Testis (tissue), 3 donors: ENCODE results near the gene DDHD1. TPM values are rescaled to one million over a fixed set of nuclear protein-coding genes. Genes with fewer than 3 reads are reported as not detected.

Experiments
- DNase-seq: peaks from one replicate; pipeline ENCODE4 v3.0.0-alpha.2; 2019
- H3K27ac ChIP-seq, 2 donors: fragments of 200-600 bp; sonication (generic); one replicate each; pipeline ENCODE4 v1.5.1; 2019
- H3K27me3 ChIP-seq: fragments of 200-600 bp; sonication (generic); one replicate; pipeline ENCODE4 v1.5.1; 2019
- H3K36me3 ChIP-seq: fragments of 200-600 bp; sonication (generic); one replicate; pipeline ENCODE4 v1.5.1; 2017; ENCODE audit warnings: low read depth; ENCODE audit errors: missing control alignments
- H3K4me1 ChIP-seq: fragments of 200-600 bp; sonication (generic); one replicate; pipeline ENCODE4 v1.5.1; 2019
- H3K4me3 ChIP-seq, 2 donors: fragments of 200-600 bp; sonication (generic); one replicate each; pipeline ENCODE4 v1.5.1; 2017 to 2019
- H3K9me3 ChIP-seq: fragments of 200-600 bp; sonication (generic); one replicate; pipeline ENCODE4 v1.5.1; 2017
- POLR2A ChIP-seq: fragments of 450-650 bp; IDR thresholded peaks from one replicate; pipeline ENCODE4 v1.6.1; 2017; ENCODE audit warnings: antibody characterized with exemption, mild to moderate bottlenecking, moderate library complexity
- WGBS, 2 donors: methylation state at CpG; one replicate each; pipeline ENCODE4 v1.1.5; 2018; 5-methylcytosine and 5-hydroxymethylcytosine counted together
- intact Hi-C: fragments of 100-400 bp; cut with DNase I; formaldehyde crosslinking; loops from one replicate; pipeline ENCODE4 v1.15.1; 2023; ENCODE audit warnings: low total_unique reads
- polyA plus RNA-seq: library from polyadenylated mRNA; stranded (reverse); fragments of 350-450 nt; fragmentation: Illumina TruSeq; extraction: RNeasy Lipid Tissue Mini Kit (QIAGEN cat#74804); gene quantifications from one replicate; pipeline ENCODE4 v1.2.3, GENCODE V29; 2014; ENCODE audit warnings: low read depth, low replicate concordance; ENCODE audit not compliant: insufficient read depth
- total RNA-seq, 2 donors: library from RNA; depleted of rRNA; stranded (reverse); fragments of >200 nt; gene quantifications; one replicate each; pipeline ENCODE4 v1.2.3, GENCODE V29; 2016
- TF ChIP-seq, protein P1 (sequence below), 3 experiments: fragments of 450-650 bp in 2 of 3; fragments of 200-600 bp in 1 of 3; sonication (generic) in 1 of 3; IDR thresholded peaks; one replicate each; pipeline ENCODE4 v1.5.1; 2016 to 2019; ENCODE audit warnings: antibody characterized with exemption in 3 of 3, mild to moderate bottlenecking in 2 of 3, moderate library complexity in 1 of 3

Gene DDHD1
- total and polyA plus RNA-seq, 3 donors from 2014 or later, result 41.6 to 76.2 (median 72.7) TPM

DNA sequence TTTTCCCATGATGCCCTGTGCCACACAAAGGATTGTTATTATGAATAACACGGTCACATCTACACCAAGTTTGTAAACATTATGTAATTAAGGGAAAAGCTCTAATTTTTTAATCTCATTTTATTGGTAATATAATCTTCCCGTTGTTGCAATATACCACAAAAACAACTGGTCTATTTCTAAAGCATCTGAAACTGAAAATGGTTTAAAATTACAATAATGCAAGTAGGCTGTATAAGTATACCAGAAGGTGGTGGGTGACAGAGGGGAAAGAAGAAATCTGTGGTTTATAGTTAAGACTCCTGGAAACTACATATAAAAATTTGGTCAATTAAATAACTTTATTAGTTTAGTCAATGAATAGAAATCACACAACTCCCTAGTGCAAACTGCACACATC is 5.2 kb downstream of the DDHD1 start:
- peaks cover 10% of the 10 kb centered on the region for H3K4me1 ChIP-seq
- H3K36me3 ChIP-seq, result no peaks in the 10 kb centered on the region
- H3K9me3 ChIP-seq, result no peaks in the 10 kb centered on the region
- H3K27ac ChIP-seq, result no peak overlapping the region
- TF ChIP-seq POLR2A, result no peak
- TF ChIP-seq, protein P1, sequence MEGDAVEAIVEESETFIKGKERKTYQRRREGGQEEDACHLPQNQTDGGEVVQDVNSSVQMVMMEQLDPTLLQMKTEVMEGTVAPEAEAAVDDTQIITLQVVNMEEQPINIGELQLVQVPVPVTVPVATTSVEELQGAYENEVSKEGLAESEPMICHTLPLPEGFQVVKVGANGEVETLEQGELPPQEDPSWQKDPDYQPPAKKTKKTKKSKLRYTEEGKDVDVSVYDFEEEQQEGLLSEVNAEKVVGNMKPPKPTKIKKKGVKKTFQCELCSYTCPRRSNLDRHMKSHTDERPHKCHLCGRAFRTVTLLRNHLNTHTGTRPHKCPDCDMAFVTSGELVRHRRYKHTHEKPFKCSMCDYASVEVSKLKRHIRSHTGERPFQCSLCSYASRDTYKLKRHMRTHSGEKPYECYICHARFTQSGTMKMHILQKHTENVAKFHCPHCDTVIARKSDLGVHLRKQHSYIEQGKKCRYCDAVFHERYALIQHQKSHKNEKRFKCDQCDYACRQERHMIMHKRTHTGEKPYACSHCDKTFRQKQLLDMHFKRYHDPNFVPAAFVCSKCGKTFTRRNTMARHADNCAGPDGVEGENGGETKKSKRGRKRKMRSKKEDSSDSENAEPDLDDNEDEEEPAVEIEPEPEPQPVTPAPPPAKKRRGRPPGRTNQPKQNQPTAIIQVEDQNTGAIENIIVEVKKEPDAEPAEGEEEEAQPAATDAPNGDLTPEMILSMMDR (IDR thresholded peaks at IDR 0.05), result no peak
- no peaks in the 10 kb centered on the region for H3K27me3 ChIP-seq
- intact Hi-C loops, result no loop called here
- 89 to 94% methylated on average over 2 of the region's 2 CpGs for WGBS, 2 donors
- H3K4me3 ChIP-seq, result no peak overlapping the region
- no peak for DNase-seq

DNA sequence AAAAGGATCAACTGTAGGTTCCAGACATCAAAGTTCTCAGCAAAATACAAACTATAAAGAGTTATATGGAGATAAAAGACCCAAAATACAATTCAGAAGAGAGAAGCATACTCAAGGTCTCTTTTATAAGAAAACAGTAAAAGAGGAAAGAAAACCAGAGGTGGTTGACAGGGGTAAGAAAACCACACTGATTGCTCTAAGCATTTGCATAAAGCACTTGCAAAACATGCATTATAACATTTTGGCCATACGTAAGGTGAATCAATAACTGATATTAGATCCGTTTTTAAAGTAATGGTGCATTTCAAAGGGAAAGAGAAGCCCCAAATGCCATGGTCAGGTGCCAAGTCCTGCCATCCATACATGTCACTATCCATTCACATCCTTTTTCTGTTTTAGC is 5.9 kb downstream of the DDHD1 start:
- DNase-seq, result no peak

DNA sequence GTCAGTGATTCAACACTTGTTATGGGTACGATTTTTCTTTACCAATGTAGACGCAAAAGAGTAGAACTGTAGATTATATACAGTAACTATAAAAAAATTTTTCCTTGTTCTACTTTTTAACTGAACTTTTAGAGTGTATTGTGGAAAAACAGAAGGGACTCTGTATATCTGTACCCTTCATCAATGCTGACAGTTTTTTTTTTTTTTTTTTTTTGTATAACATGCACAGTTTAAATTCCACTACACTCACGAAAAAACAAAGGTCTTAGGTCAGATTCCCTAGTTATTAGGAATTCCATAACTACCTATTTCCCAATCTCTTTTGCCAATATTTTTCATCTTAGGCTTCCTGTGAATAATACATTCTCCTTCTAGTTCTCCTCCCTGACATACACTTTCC is 6.4 kb downstream of the DDHD1 start:
- WGBS, 2 donors, result 77 to 80% methylated on average over 3 of the region's 3 CpGs

More for the DNA sequence above, 5.9 kb downstream of the DDHD1 start:
- peaks cover 10% of the 10 kb centered on the region for H3K4me1 ChIP-seq
- no peaks in the 10 kb centered on the region for H3K9me3 ChIP-seq
- H3K27me3 ChIP-seq, result no peaks in the 10 kb centered on the region
- intact Hi-C loops, result no loop called here
- H3K36me3 ChIP-seq, result no peaks in the 10 kb centered on the region
- H3K27ac ChIP-seq, result no peak overlapping the region
- TF ChIP-seq POLR2A, result no peak
- TF ChIP-seq, protein P1 (IDR thresholded peaks at IDR 0.05), result no peak
- no peak overlapping the region for H3K4me3 ChIP-seq
- 77 to 90% methylated on average over 2 of the region's 2 CpGs for WGBS, 2 donors

DNA sequence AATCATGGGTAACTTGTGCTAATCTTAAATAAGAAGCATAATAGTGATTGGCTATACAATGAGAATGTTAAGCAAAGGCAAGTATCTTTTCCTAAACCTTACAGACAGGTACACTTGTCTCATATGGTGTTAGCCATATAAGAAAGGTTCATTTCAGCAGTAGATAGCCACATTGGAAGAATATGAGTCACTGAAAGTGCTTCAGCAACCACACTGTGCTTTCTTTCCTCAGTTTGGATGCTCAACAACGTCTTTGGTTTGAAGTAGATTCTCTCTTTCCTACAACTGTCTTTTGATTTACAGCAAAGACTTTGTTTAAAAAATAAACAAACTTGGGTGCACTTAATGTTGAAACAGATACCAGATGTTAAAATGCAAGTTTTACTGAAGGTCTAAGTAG is 8.9 kb downstream of the DDHD1 start:
- 61 to 72% methylated on average over 1 of the region's 1 CpG for WGBS, 2 donors
- H3K4me1 ChIP-seq, result no peaks in the 10 kb centered on the region
- no peaks in the 10 kb centered on the region for H3K9me3 ChIP-seq
- H3K36me3 ChIP-seq, result no peaks in the 10 kb centered on the region
- H3K27ac ChIP-seq, result no peak overlapping the region
- no peak for DNase-seq
- no peaks in the 10 kb centered on the region for H3K27me3 ChIP-seq
- H3K4me3 ChIP-seq, result no peak overlapping the region
- intact Hi-C loops, result no loop called here
- no peak for TF ChIP-seq POLR2A
- TF ChIP-seq, protein P1 (IDR thresholded peaks at IDR 0.05), result no peak

More for the DNA sequence above, 6.4 kb downstream of the DDHD1 start:
- Histone ChIP-seq H3K4me1 (peaks cover 10% of the 10 kb centered on the region), H3K9me3 (no peaks in the 10 kb centered on the region), H3K27me3 (no peaks in the 10 kb centered on the region), H3K4me3 (no peak overlapping the region), H3K27ac (no peak overlapping the region), H3K36me3 (no peaks in the 10 kb centered on the region)
- DNase-seq, result no peak
- intact Hi-C loops, result no loop called here
- TF ChIP-seq, protein P1 (IDR thresholded peaks at IDR 0.05), result no peak
- no peak for TF ChIP-seq POLR2A

DNA sequence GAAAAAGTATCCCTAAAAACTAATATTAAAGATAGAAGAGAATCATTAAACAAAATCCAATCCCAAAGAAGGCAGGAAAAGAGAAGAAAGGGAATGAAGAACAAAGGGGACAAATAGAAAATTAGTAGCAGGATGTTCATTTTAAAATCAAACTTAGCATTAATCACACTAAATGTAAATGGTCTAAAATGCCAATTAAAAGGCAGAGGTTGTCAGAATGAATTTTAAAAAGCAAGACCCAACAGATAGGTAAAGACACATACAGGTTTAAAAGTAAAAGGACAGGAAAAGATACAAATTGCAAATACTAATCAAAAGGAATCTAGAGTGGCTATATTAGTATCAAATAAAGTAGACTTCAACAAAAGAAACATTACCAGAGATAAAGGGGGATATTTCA is 12.5 kb downstream of the DDHD1 start:
- Histone ChIP-seq H3K9me3 (no peaks in the 10 kb centered on the region), H3K27me3 (no peaks in the 10 kb centered on the region), H3K4me3 (no peak overlapping the region), H3K27ac (no peak overlapping the region), H3K4me1 (no peaks in the 10 kb centered on the region), H3K36me3 (no peaks in the 10 kb centered on the region)
- TF ChIP-seq, protein P1 (IDR thresholded peaks at IDR 0.05), result no peak
- TF ChIP-seq POLR2A, result no peak
- no peak for DNase-seq
- intact Hi-C loops, result no loop called here
